Endothelial cell of umbilical vein (primary cell): ENCODE data around the gene HSPG2. TPM values are rescaled to one million over a fixed set of nuclear protein-coding genes. Genes with fewer than 3 reads are reported as not detected.

Experiments used
- BruUV-seq: library from RNA; stranded (reverse); fragments of 400-500 nt; replicated peaks from 2 replicates; lab custom pipeline; 2021; lab: Mats Ljungman, UMichigan
- CTCF ChIA-PET: fragments of 300-600, 350-600 bp; sonication (Branson Sonifier 250); formaldehyde crosslinking; loops from one replicate; lab custom pipeline; 2021; ENCODE audit warnings: antibody characterized with exemption, inconsistent platforms; lab: Charles Lee
- POLR2A ChIA-PET: fragments of 300-600, 350-600 bp; sonication (Branson Sonifier 250); formaldehyde crosslinking; loops from one replicate; lab custom pipeline; 2021; ENCODE audit warnings: antibody characterized with exemption, inconsistent platforms; lab: Charles Lee
- DNase-seq: peaks from one replicate; pipeline ENCODE4 v3.0.0-alpha.2; 2011; ENCODE audit warnings: low read depth, low spot score
- FAIRE-seq: peaks from 2 replicates; lab custom pipeline; 2011; peaks lifted over from hg19 to GRCh38; lab: Jason Lieb, UNC
- H2AFZ ChIP-seq: 2 replicates; pipeline ENCODE4 v1.6.0; 2012; ENCODE audit warnings: low read depth, low read length, control low read depth, inconsistent platforms
- H3K27ac ChIP-seq: 2 replicates; pipeline ENCODE4 v1.5.1; 2011; ENCODE audit warnings: low read depth, mild to moderate bottlenecking, control low read depth, low read length, moderate library complexity; ENCODE audit not compliant: insufficient read depth
- H3K27me3 ChIP-seq, 2 experiments: 2 replicates each; pipeline versions ENCODE4 v1.6.0 to v1.6.1; 2011; ENCODE audit warnings: low read length in 2 of 2, mixed read lengths in 1 of 2; ENCODE audit not compliant: control insufficient read depth in 2 of 2, insufficient read depth in 2 of 2
- H3K36me3 ChIP-seq, 2 experiments: 2 replicates in 1 of 2; 3 replicates in 1 of 2; pipeline ENCODE4 v1.5.1; 2011; ENCODE audit warnings: low read length in 2 of 2, mild to moderate bottlenecking in 1 of 2, moderate library complexity in 1 of 2; ENCODE audit not compliant: control insufficient read depth in 2 of 2, insufficient read depth in 2 of 2; ENCODE audit errors: extremely low read depth in 1 of 2
- H3K4me1 ChIP-seq: 3 replicates; pipeline ENCODE4 v1.5.1; 2011; ENCODE audit warnings: mild to moderate bottlenecking, low read length; ENCODE audit not compliant: control insufficient read depth, insufficient read depth; ENCODE audit errors: extremely low read depth
- H3K4me2 ChIP-seq: 2 replicates; pipeline ENCODE4 v1.6.1; 2011; ENCODE audit warnings: low read length, control low read depth, mixed read lengths; ENCODE audit not compliant: insufficient read depth
- H3K4me3 ChIP-seq, 3 experiments: fragments of 200-600 bp in 1 of 3; sonication (generic), shearing (Covaris generic) in 1 of 3; replicated peaks in 1 of 3; 2 replicates each; pipeline ENCODE4 v1.5.1; 2011 to 2016; ENCODE audit warnings: control low read depth in 3 of 3, low read length in 3 of 3, mild to moderate bottlenecking in 2 of 3, inconsistent platforms in 1 of 3, low read depth in 1 of 3, moderate library complexity in 1 of 3; ENCODE audit not compliant: insufficient read depth in 1 of 3
- H3K79me2 ChIP-seq: 2 replicates; pipeline ENCODE4 v1.6.0; 2012; ENCODE audit warnings: low read length, inconsistent platforms; ENCODE audit not compliant: control insufficient read depth, insufficient read depth
- H3K9ac ChIP-seq: replicated peaks from 2 replicates; pipeline ENCODE3; 2011; ENCODE audit warnings: low read length, control low read depth; ENCODE audit not compliant: insufficient read depth; ENCODE audit errors: extremely low read depth
- H3K9me1 ChIP-seq: replicated peaks from 3 replicates; pipeline ENCODE4 v1.6.0; 2011; ENCODE audit warnings: mild to moderate bottlenecking, low read length; ENCODE audit not compliant: control insufficient read depth, insufficient read depth; ENCODE audit errors: extremely low read depth
- H3K9me3 ChIP-seq: replicated peaks from 2 replicates; pipeline ENCODE4 v1.5.1; 2012; ENCODE audit warnings: low read length, inconsistent platforms; ENCODE audit not compliant: control insufficient read depth, insufficient read depth
- H4K20me1 ChIP-seq: replicated peaks from 2 replicates; pipeline ENCODE3; 2011; ENCODE audit warnings: mild to moderate bottlenecking, low read length; ENCODE audit not compliant: control insufficient read depth, insufficient read depth; ENCODE audit errors: extremely low read depth
- CTCF ChIP-seq, 2 donors: IDR thresholded peaks; 1 replicate in 1 of 2; 2 replicates in 1 of 2; pipeline ENCODE4 v1.5.1; 2011; ENCODE audit warnings: low read length in 2 of 2, mild to moderate bottlenecking in 2 of 2, moderate library complexity in 2 of 2, control low read depth in 1 of 2, inconsistent platforms in 1 of 2, low read depth in 1 of 2; ENCODE audit not compliant: insufficient read depth in 1 of 2; ENCODE audit errors: extremely low read depth in 1 of 2
- EZH2 ChIP-seq: IDR thresholded peaks from 2 replicates; pipeline ENCODE4 v1.6.1; 2012; ENCODE audit warnings: borderline replicate concordance, low read depth, mild to moderate bottlenecking, moderate library complexity, low read length, inconsistent platforms; ENCODE audit not compliant: severe bottlenecking
- FOS ChIP-seq: IDR thresholded peaks from 2 replicates; pipeline ENCODE4 v1.6.1; 2011; ENCODE audit warnings: mild to moderate bottlenecking, low read length, moderate library complexity, borderline replicate concordance; ENCODE audit not compliant: insufficient read depth
- GATA2 ChIP-seq: IDR thresholded peaks from 2 replicates; pipeline ENCODE4 v1.7.0; 2011; ENCODE audit warnings: low read depth, mild to moderate bottlenecking, moderate library complexity, mixed read lengths, low read length; ENCODE audit not compliant: insufficient read length, insufficient read depth
- JUN ChIP-seq: IDR thresholded peaks from 2 replicates; pipeline ENCODE4 v1.6.1; 2011; ENCODE audit warnings: borderline replicate concordance, low read depth; ENCODE audit not compliant: insufficient read length, insufficient read depth
- MAX ChIP-seq: IDR thresholded peaks from 2 replicates; pipeline ENCODE4 v1.6.1; 2011; ENCODE audit not compliant: insufficient read depth, insufficient read length
- MYC ChIP-seq: IDR thresholded peaks from one replicate; pipeline ENCODE4 v1.6.1; 2011; ENCODE audit warnings: mild to moderate bottlenecking, low read depth, low read length
- POLR2A ChIP-seq: IDR thresholded peaks from 2 replicates; pipeline ENCODE4 v1.6.1; 2012; ENCODE audit warnings: low read depth, mild to moderate bottlenecking, control low read depth, low read length
- POLR2AphosphoS5 ChIP-seq: IDR thresholded peaks from 2 replicates; pipeline ENCODE4 v1.6.1; 2012; ENCODE audit warnings: low read depth, mild to moderate bottlenecking, control low read depth, low read length, moderate library complexity; ENCODE audit not compliant: insufficient read depth
- dilution Hi-C: fragments of 300-500 bp; cut with MboI; formaldehyde crosslinking; loops from one replicate; pipeline ENCODE4 v1.15.0; 2019; ENCODE audit warnings: low sequenced_read_pairs; ENCODE audit not compliant: extremely low pct_ligation_motif_present
- intact Hi-C: fragments of 100-400 bp; cut with micrococcal nuclease; formaldehyde crosslinking; loops from one replicate; pipeline ENCODE4 v1.10.0; 2022
- polyA plus RNA-seq, 4 experiments: library from polyadenylated mRNA; depleted of rRNA in 3 of 4; stranded (reverse) in 3 of 4; unstranded in 1 of 4; fragments of >200 nt; gene quantifications; 2 replicates each; pipeline versions ENCODE4 v1.2.1 to v1.2.3, GENCODE V29; 2011 to 2012; ENCODE audit warnings: missing spikeins in 1 of 4
- total RNA-seq: library from RNA; stranded (reverse); gene quantifications from 2 replicates; pipeline ENCODE4 v1.2.3, GENCODE V29; 2021

HSPG2 gene
- total and polyA plus RNA-seq, 2 donors (not counting 3 experiments of a cell fraction or from before 2014, with no cell fraction given): 734 to 3,499 TPM

DNA sequence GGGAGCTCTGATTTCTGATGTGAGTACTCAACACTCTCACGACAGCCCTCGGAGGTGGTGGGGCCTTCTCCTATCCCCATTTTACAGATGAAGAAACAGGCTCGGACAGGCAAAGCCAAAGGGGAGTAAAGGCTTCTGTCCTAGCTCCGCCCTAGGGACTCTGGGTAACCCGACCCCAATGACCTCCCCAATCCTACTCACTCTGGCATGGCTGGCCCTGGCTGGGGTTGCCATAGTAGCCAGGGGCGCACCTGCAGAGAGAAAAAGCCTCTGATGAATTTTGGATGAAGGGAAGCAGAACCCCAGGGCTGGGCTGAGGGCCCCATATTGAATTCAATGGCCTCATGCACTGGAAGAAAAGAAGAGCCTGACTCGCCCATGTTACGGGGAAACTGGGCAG, 63.9 kb downstream of the HSPG2 start:
- Histone ChIP-seq H3K36me3 (peaks cover 78 to 91% of the 10 kb centered on the region in 2 experiments), H3K27ac (no peak overlapping the region), H3K27me3 (no peaks in the 10 kb centered on the region), H3K4me3 (no peak overlapping the region), H3K79me2 (peaks cover 78% of the 10 kb centered on the region), H3K9me1 (no peaks in the 10 kb centered on the region), H3K9me3 (no peaks in the 10 kb centered on the region), H4K20me1 (no peaks in the 10 kb centered on the region), H3K9ac (no peak overlapping the region), H2AFZ (no peak overlapping the region), H3K4me1 (peaks cover 7% of the 10 kb centered on the region), H3K4me2 (no peak overlapping the region)
- CTCF ChIA-PET: no interaction called here
- BruUV-seq: no TSS peak
- TF ChIP-seq FOS (no peak), JUN (no peak), POLR2AphosphoS5 (no peak), MAX (no peak), EZH2 (no peak), POLR2A (no peak), MYC (no peak), CTCF (IDR thresholded peaks at IDR 0.05; ENCODE audit: extremely low read depth in 1 of 2, insufficient read depth in 1 of 2, low read depth in 1 of 2, low read length in 2 of 2) (no peak), GATA2 (no peak)
- no peak for FAIRE-seq
- POLR2A ChIA-PET: no interaction called here
- dilution Hi-C loops (no loop called here), intact Hi-C loops (no loop called here)
- no peak for DNase-seq
